Neural crest cell (in vitro differentiated cells): Measurements from ENCODE around the gene PCP4L1. TPM values are rescaled to one million over a fixed set of nuclear protein-coding genes. Genes with fewer than 3 reads are reported as not detected.
A peak's percentile ranks its signal among the peaks of the same experiment; 100 is the strongest.

Experiments
- DNase-seq: peaks from one replicate; pipeline ENCODE4 v3.0.0; 2021; ENCODE audit warnings: low read depth, mixed read lengths, low spot score
- H3K27ac Mint-ChIP-seq: one replicate; pipeline ENCODE4 v1.8.0; 2021; ENCODE audit warnings: mild to moderate bottlenecking, mixed read lengths; ENCODE audit not compliant: unreplicated experiment
- H3K27me3 Mint-ChIP-seq: 2 replicates; pipeline ENCODE4 v1.8.0; 2021; ENCODE audit warnings: low read depth, mild to moderate bottlenecking, mixed read lengths
- H3K36me3 Mint-ChIP-seq: 2 replicates; pipeline ENCODE4 v1.8.0; 2021; ENCODE audit warnings: low read depth, mild to moderate bottlenecking, mixed read lengths
- H3K4me1 Mint-ChIP-seq: 2 replicates; pipeline ENCODE4 v1.8.0; 2021; ENCODE audit warnings: mixed read lengths
- H3K4me3 Mint-ChIP-seq: one replicate; pipeline ENCODE4 v1.8.0; 2021; ENCODE audit warnings: mild to moderate bottlenecking, mixed read lengths
- H3K9me3 Mint-ChIP-seq: 2 replicates; pipeline ENCODE4 v1.8.0; 2021; ENCODE audit warnings: mixed read lengths
- long read RNA-seq: library from polyadenylated mRNA; unstranded; transcript quantifications from one replicate; pipeline ENCODE4 v2.0.0, GENCODE V29; 2020
- total RNA-seq: library from RNA; stranded (reverse); gene quantifications from 2 replicates; pipeline ENCODE4 v1.2.1, GENCODE V29; 2021
- TF ChIP-seq, protein P1 (sequence below): fragments of 200-600 bp; sonication (generic); conservative IDR thresholded peaks from 2 replicates; pipeline ENCODE4 v1.5.0; 2021; ENCODE audit warnings: antibody characterized with exemption, mild to moderate bottlenecking

PCP4L1 gene
- 0.16 and 0.20 TPM in 2 replicates for total RNA-seq
- long read RNA-seq = 0 reads

DNA sequence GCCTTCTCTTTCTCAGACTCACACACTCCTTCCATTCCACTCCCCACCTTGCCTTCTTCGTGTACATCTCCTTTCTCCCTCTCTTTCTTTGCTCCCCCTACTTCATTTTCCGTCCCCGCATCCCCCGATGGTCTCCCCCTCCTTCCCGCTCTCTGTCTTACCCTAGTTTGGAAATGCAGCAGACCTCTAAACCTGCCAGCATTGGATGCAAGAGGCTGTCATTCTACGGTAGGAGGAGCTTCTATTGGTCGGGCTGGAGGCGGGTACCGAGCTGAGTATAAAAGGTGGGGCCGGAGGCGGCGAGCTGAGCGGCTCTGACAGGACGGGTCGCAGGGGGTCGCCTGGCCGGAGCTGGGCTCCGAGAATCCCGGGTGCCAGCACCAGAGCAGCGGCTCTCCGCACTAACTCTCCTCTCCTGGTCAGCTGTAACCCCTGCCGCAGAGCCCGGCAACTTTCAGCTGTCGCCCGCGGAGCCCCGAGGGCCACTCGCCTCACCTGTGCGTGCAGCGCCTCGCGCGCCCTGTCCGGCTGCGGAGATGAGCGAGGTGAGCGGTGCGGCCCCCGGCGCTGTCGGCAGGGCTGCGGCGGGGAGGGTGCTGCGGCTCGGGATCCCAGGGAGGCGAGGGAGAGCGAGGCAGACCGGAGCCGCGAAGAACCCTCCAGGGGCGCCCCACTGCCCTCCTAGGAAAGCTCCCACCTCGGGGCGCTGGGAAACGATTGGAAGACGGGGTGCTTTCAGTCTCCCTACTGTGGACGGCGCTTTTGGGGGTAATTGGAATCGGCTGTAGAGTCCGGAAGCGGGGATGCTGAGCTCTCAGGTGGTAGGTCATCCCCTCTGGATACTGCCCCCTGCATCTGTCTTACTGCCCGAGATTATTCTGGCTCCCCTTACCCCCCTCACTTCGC is at the start of gene PCP4L1:
TSS of gene PCP4L1 (plus strand) at position 307 of the 906 bp plus-strand sequence. CDS start at position 537, 230 bp downstream.
- Mint-ChIP-seq H3K27ac (no peak within 1 kb of the TSS), H3K36me3 (peaks cover 6% of the 10 kb centered on the region), H3K9me3 (peaks cover 10% of the 10 kb centered on the region), H3K27me3 (peaks cover 55% of the 10 kb centered on the region), H3K4me1 (peaks cover 17% of the 10 kb centered on the region), H3K4me3 (peak within 1 kb of the TSS; percentile 83)
- TF ChIP-seq, protein P1, sequence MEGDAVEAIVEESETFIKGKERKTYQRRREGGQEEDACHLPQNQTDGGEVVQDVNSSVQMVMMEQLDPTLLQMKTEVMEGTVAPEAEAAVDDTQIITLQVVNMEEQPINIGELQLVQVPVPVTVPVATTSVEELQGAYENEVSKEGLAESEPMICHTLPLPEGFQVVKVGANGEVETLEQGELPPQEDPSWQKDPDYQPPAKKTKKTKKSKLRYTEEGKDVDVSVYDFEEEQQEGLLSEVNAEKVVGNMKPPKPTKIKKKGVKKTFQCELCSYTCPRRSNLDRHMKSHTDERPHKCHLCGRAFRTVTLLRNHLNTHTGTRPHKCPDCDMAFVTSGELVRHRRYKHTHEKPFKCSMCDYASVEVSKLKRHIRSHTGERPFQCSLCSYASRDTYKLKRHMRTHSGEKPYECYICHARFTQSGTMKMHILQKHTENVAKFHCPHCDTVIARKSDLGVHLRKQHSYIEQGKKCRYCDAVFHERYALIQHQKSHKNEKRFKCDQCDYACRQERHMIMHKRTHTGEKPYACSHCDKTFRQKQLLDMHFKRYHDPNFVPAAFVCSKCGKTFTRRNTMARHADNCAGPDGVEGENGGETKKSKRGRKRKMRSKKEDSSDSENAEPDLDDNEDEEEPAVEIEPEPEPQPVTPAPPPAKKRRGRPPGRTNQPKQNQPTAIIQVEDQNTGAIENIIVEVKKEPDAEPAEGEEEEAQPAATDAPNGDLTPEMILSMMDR = no peak
- peak; percentile 66 for DNase-seq

GRCh38 chr1:161209790-161210409 is 48.6 kb upstream of the PCP4L1 start:
- Mint-ChIP-seq H3K27me3 (no peaks in the 10 kb centered on the region), H3K36me3 (peaks cover 30% of the 10 kb centered on the region), H3K9me3 (no peaks in the 10 kb centered on the region), H3K4me1 (peaks cover 18% of the 10 kb centered on the region), H3K27ac (no peak overlapping the region), H3K4me3 (no peak overlapping the region)
- DNase-seq = peak; percentile 73
- TF ChIP-seq, protein P1 = peak; percentile 88

DNA sequence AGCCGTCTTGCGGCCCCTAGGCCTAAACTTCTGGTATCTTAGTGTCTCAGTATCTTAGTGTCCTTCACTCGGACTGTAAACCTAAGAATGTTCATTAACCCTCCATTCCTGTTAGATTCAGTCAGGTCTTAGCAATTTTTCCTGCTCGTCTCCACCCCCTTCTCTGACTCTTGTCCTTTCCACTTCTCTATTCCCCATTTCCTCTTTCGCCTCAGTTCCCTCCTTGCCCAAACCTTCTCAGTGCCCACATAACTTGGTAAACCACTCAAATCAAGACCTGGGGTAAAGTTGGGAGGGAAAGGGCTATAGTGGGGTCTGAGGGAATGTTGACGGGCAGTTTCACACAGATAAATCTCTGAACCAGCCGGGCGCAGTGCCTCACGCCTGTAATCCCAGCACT is 44.2 kb upstream of the PCP4L1 start:
- Mint-ChIP-seq H3K36me3 (peaks cover 29% of the 10 kb centered on the region), H3K27me3 (no peaks in the 10 kb centered on the region), H3K27ac (no peak overlapping the region), H3K9me3 (no peaks in the 10 kb centered on the region), H3K4me3 (no peak overlapping the region), H3K4me1 (peaks cover 21% of the 10 kb centered on the region)
- TF ChIP-seq, protein P1 = no peak
- DNase-seq = no peak

DNA sequence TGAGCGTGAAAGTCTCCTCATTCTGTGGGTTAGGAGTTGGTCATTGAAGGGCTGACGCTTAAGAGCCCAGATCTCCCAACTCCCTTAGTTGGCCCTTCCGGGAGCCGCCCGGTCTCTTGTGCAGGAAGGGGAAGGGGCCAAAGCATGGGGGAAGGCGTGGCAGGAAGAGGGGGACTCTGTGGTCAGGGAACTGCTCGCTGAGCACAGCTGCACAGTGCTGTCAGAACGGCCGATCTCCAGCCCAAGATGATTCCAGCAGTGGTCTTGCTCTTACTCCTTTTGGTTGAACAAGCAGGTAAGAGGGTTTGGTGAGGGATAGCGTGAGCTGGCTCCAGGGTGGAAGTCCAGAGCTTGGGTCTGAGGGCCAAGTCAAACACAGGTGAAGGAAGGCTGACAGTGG is 43.5 kb upstream of the PCP4L1 start, which contains the start of gene FCER1G:
TSS of gene FCER1G (plus strand) at position 220 of the 400 bp plus-strand sequence. CDS start at position 247, 27 bp downstream.
- H3K4me3 Mint-ChIP-seq = no peak within 1 kb of the TSS
- TF ChIP-seq, protein P1 = no peak
- H3K27ac Mint-ChIP-seq = no peak within 1 kb of the TSS
- peaks cover 15% of the 10 kb centered on the region for H3K4me1 Mint-ChIP-seq
- peaks cover 26% of the 10 kb centered on the region for H3K36me3 Mint-ChIP-seq
- no peaks in the 10 kb centered on the region for H3K27me3 Mint-ChIP-seq
- no peak for DNase-seq
- H3K9me3 Mint-ChIP-seq = no peaks in the 10 kb centered on the region

DNA sequence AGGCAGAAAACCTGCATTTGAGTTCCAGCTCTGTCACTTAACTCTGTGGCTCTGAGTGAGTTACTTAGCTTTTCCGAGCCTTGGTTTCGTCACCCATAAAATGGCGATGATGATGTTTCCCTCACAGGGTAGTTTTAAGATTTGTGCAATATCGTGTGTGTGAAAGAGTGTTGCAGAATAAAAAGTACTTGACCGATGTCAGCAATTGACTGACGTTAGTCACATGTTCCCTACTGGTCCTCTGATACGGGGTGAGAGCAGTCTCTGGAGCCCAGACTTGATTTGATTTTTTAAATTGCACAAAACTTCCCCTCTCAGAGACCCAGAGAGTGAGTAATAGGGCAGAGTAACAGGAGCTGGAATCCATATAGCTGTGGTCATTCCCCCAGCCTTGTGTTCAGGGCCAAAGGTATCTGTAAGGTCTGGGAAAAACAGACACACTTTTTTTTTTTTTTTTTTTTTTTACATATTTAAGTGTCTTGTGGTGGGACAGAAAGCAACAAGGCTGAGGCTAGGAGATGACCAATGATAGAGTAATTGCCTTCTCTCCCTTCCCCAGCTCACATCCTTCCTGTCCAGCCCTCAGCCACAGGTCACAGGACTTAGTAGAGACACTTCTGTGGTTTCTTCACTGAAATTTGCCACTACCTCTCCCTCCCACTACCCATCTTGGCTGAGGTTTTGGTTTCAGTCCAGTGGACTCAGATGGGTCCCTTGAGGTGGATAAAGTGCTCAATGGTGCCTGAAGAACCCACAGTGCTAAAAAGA is 41.4 kb upstream of the PCP4L1 start:
- TF ChIP-seq, protein P1 = no peak
- H3K4me3 Mint-ChIP-seq = no peak overlapping the region
- H3K9me3 Mint-ChIP-seq = no peaks in the 10 kb centered on the region
- no peaks in the 10 kb centered on the region for H3K27me3 Mint-ChIP-seq
- H3K27ac Mint-ChIP-seq = no peak overlapping the region
- DNase-seq = no peak
- H3K4me1 Mint-ChIP-seq = peaks cover 14% of the 10 kb centered on the region
- peaks cover 22% of the 10 kb centered on the region for H3K36me3 Mint-ChIP-seq
